WERI-Rb-1 (cell line): ENCODE measurements around the gene RPP38.

Experiments
- DNase-seq: peaks from one replicate; pipeline ENCODE4 v3.0.0-alpha.2; 2020
- H3K27ac ChIP-seq: fragments of 250-450 bp; sonication (Bioruptor Pico); 2 replicates; pipeline ENCODE4 v1.5.1; 2020; ENCODE audit warnings: mild to moderate bottlenecking, moderate library complexity
- H3K27me3 ChIP-seq: fragments of 250-450 bp; sonication (Bioruptor Pico); 2 replicates; pipeline ENCODE4 v1.5.1; 2021; ENCODE audit warnings: mild to moderate bottlenecking, low read depth, moderate library complexity; ENCODE audit not compliant: insufficient read depth, severe bottlenecking
- H3K36me3 ChIP-seq: fragments of 250-450 bp; sonication (Bioruptor Pico); 2 replicates; pipeline ENCODE4 v1.5.1; 2020; ENCODE audit warnings: mild to moderate bottlenecking, moderate library complexity
- H3K4me3 ChIP-seq: 2 replicates; pipeline ENCODE4 v1.5.1; 2011; ENCODE audit warnings: low read depth, mild to moderate bottlenecking, control low read depth, low read length
- H3K9me3 ChIP-seq: fragments of 250-450 bp; sonication (Bioruptor Pico); 2 replicates; pipeline ENCODE4 v1.5.1; 2021; ENCODE audit warnings: mild to moderate bottlenecking, moderate library complexity; ENCODE audit not compliant: severe bottlenecking
- CTCF ChIP-seq: IDR thresholded peaks from 2 replicates; pipeline ENCODE4 v1.5.1; 2011; ENCODE audit warnings: low read depth, mild to moderate bottlenecking, control low read depth, inconsistent platforms, low read length

RPP38 gene

GRCh38 chr10:15124190-15124589 lies 27.0 kb downstream of the RPP38 start:
- TF ChIP-seq CTCF = no peak

GRCh38 chr10:15124908-15125307 lies 27.8 kb downstream of the RPP38 start:
- H3K27ac ChIP-seq = no peak overlapping the region
- H3K9me3 ChIP-seq = no peaks in the 10 kb centered on the region
- no peak for DNase-seq
- H3K4me3 ChIP-seq = no peak overlapping the region
- no peak for TF ChIP-seq CTCF
- H3K27me3 ChIP-seq = no peaks in the 10 kb centered on the region
- H3K36me3 ChIP-seq = no peaks in the 10 kb centered on the region; the same call in 1 of the 2 replicates

More at GRCh38 chr10:15124190-15124589, 27.0 kb downstream of the RPP38 start:
- H3K36me3 ChIP-seq = no peaks in the 10 kb centered on the region; the same call in 1 of the 2 replicates
- H3K4me3 ChIP-seq = no peak overlapping the region
- H3K9me3 ChIP-seq = no peaks in the 10 kb centered on the region
- DNase-seq = no peak
- no peak overlapping the region for H3K27ac ChIP-seq
- no peaks in the 10 kb centered on the region for H3K27me3 ChIP-seq

- Histone ChIP-seq H3K36me3 (no peaks in the 10 kb centered on the region; the same call in 1 of the 2 replicates), H3K27me3 (no peaks in the 10 kb centered on the region), H3K4me3 (no peak overlapping the region), H3K27ac (no peak overlapping the region), H3K9me3 (no peaks in the 10 kb centered on the region)
- TF ChIP-seq CTCF = no peak
- DNase-seq = no peak
Measured at GRCh38 chr10:15131330-15131729, 34.2 kb downstream of the RPP38 start.

DNA sequence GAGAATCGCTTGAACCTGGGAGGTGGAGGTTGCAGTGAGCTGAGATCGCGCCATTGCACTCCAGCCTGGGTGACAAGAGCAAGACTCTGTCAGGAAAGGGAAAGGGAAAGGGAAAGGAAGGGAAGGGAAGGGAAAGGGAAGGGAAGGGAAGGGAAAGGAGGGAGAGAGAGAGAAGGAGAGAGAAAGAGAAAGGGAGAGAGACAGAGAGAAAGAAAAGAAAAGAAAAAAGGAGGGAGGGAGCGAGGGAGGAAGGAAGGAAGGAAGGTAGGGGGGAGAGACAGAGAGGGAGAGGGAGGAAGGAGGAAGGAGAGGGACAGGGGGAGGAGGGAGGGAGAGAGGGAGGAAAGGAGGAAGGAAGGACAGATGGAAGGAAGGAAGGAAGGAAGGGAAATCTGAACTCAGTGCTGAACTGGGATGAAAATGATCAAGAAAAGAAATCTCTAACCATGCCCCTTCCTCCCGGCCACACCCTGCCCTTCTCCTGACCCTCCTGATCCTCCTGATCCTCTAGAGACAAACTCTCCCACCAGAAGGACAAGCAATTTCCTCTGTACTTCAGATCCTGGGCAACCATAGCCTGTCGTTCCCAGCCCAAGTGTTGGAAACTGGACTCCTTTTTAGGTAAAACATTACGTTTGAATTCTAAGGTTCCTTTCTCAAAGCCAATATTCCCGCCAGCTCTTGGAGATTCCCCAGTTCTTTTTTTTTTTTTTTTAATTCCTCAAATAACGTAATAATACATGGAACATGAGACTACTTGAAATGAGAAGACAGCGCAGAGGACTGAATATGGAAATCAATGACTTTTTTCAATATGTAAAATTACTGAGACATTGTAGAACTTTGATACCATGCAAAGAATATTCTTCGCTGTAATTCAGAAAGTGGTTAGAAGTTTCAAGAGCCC lies 39.2 kb downstream of the RPP38 start:
- Histone ChIP-seq H3K27me3 (no peaks in the 10 kb centered on the region), H3K36me3 (no peaks in the 10 kb centered on the region; the same call in 1 of the 2 replicates), H3K27ac (no peak overlapping the region), H3K9me3 (no peaks in the 10 kb centered on the region), H3K4me3 (no peak overlapping the region)
- no peak for TF ChIP-seq CTCF
- DNase-seq = no peak

DNA sequence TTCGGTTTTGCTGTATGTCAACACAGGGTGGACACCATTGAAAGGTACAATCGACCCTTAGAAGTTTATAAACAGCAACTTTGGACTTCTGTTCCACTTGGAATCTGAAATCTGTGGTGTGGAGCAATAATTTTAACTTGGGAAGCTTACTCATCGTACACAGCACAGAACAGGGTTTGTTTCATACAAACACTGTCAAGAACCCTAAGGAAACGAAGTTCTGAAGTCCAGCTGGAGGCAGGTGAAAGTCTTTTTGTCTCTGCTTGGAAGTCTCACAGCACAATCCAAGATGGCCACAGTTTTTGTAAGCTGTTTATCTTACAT lies 39.8 kb downstream of the RPP38 start:
- TF ChIP-seq CTCF = no peak

More for the DNA sequence above, 39.8 kb downstream of the RPP38 start:
- H3K27ac ChIP-seq = no peak overlapping the region
- H3K9me3 ChIP-seq = no peaks in the 10 kb centered on the region
- no peak overlapping the region for H3K4me3 ChIP-seq
- no peaks in the 10 kb centered on the region for H3K27me3 ChIP-seq
- no peak for DNase-seq
- H3K36me3 ChIP-seq = no peaks in the 10 kb centered on the region; the same call in 1 of the 2 replicates
